ENCODE results near the gene NLRP14.

- TF ChIP-seq, protein P1, sequence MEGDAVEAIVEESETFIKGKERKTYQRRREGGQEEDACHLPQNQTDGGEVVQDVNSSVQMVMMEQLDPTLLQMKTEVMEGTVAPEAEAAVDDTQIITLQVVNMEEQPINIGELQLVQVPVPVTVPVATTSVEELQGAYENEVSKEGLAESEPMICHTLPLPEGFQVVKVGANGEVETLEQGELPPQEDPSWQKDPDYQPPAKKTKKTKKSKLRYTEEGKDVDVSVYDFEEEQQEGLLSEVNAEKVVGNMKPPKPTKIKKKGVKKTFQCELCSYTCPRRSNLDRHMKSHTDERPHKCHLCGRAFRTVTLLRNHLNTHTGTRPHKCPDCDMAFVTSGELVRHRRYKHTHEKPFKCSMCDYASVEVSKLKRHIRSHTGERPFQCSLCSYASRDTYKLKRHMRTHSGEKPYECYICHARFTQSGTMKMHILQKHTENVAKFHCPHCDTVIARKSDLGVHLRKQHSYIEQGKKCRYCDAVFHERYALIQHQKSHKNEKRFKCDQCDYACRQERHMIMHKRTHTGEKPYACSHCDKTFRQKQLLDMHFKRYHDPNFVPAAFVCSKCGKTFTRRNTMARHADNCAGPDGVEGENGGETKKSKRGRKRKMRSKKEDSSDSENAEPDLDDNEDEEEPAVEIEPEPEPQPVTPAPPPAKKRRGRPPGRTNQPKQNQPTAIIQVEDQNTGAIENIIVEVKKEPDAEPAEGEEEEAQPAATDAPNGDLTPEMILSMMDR (IDR thresholded peaks at IDR 0.05): no peak
- no peak for TF ChIP-seq POLR2AphosphoS5 (IDR thresholded peaks at IDR 0.05)
- no peak for TF ChIP-seq POLR2A (IDR thresholded peaks at IDR 0.05)
These were observed 40.6 kb downstream of the NLRP14 start for GRCh38 chr11:7060868-7061267.

Data from breast epithelium (tissue), 3 donors.